WTC11 (cell line): ENCODE data around the gene GRXCR2.

Experiments used
- SOX15 ChIP-seq: fragments of 250-450 bp; sonication (Bioruptor Pico); IDR thresholded peaks from 2 replicates; pipeline ENCODE4 v1.9.0; 2021; ENCODE audit warnings: mild to moderate bottlenecking
- TF ChIP-seq, protein P1 (sequence below): fragments of 200-600 bp; IDR thresholded peaks from 2 replicates; pipeline ENCODE4 v1.8.0; 2022; ENCODE audit warnings: antibody characterized with exemption

DNA sequence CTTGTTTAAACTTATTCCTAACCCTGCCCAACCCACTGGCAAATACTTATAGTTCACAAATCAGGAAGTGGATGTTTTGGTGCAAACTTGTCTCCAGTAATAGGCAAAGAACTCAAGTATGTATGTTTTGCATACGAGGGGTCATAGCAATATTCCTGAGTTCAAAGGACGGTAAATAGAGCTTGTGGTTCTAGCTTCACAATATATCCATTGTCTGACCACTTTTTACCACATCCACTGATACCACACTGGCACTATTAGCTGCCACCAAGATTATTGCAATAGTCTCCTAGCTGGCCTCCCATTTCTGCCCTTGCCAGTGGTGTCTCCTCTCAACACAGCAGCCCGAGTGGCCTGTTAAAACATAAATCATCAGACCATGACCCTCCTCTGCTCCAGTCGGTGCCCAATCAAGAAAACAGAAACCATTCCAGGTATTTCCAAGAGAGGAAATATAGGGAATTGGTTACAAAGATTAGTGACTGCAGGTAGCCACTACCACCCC, 17.0 kb downstream of the GRXCR2 start:
- no peak for TF ChIP-seq SOX15
- TF ChIP-seq, protein P1, sequence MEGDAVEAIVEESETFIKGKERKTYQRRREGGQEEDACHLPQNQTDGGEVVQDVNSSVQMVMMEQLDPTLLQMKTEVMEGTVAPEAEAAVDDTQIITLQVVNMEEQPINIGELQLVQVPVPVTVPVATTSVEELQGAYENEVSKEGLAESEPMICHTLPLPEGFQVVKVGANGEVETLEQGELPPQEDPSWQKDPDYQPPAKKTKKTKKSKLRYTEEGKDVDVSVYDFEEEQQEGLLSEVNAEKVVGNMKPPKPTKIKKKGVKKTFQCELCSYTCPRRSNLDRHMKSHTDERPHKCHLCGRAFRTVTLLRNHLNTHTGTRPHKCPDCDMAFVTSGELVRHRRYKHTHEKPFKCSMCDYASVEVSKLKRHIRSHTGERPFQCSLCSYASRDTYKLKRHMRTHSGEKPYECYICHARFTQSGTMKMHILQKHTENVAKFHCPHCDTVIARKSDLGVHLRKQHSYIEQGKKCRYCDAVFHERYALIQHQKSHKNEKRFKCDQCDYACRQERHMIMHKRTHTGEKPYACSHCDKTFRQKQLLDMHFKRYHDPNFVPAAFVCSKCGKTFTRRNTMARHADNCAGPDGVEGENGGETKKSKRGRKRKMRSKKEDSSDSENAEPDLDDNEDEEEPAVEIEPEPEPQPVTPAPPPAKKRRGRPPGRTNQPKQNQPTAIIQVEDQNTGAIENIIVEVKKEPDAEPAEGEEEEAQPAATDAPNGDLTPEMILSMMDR, result no peak
